D721Med (cell line): ENCODE results near the gene EPHA3.

Experiments
- DNase-seq: peaks from one replicate; pipeline ENCODE4 v3.0.0; 2011; ENCODE audit warnings: low spot score; ENCODE audit not compliant: insufficient read length
- FAIRE-seq: peaks from 2 replicates; lab custom pipeline; 2011; peaks lifted over from hg19 to GRCh38; lab: Jason Lieb, UNC
- CTCF ChIP-seq: IDR thresholded peaks from 2 replicates; pipeline ENCODE4 v1.5.1; 2012; ENCODE audit warnings: mild to moderate bottlenecking, control low read depth; ENCODE audit not compliant: insufficient read depth; ENCODE audit errors: missing control alignments

Gene EPHA3

DNA sequence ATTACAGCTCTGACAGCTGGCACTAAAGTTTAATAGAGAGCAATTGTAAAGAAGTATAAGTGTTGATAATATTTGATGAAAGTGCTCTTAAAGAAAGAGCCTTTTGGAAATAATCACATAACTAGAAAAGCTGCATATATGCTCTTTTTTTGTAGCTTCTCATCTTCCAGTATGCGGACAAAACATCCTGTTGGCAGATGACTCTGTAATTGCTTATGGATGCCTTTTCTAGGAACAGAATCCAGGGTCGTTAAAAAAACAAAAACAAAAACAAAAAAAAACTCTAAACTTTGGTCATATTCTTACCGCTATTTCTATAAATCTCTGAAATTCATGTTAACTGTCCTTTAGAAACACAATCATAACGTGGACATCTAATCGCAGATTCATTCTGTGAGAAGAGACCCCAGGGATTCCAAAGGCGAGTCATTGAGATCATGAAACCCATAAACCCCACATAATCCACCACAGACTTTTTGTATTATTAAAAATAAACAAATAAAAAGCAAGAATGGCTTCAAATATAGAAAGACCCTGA, 109.8 kb downstream of the EPHA3 start:
- FAIRE-seq (no peak), DNase-seq (no peak)
- no peak for TF ChIP-seq CTCF

DNA sequence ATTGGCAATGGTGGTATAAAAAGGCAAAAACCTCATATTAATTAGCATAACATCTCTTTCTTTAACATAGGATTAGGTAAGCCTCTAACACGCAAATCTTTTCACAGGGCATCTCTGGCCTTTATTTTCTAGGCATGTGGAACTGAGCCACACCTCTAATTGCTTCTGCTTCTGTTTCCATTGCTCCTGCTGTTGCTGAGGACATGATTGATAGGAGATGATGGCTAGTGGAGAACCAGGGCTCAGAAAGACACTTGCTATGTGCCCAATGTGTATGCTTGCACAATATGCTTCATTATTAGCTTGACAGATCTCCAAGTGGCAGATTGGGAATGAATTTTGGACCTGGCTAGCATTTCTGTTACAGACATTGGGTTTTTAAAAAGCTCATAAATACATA, 114.5 kb downstream of the EPHA3 start:
- no peak for FAIRE-seq
- no peak for TF ChIP-seq CTCF
- DNase-seq = no peak

- DNase-seq (no peak), FAIRE-seq (no peak)
- no peak for TF ChIP-seq CTCF
Observed at GRCh38 chr3:89223188-89223587, 115.8 kb downstream of the EPHA3 start.

- FAIRE-seq = no peak
- no peak for TF ChIP-seq CTCF
- no peak for DNase-seq
Observed at GRCh38 chr3:89227218-89227617, 119.8 kb downstream of the EPHA3 start.

DNA sequence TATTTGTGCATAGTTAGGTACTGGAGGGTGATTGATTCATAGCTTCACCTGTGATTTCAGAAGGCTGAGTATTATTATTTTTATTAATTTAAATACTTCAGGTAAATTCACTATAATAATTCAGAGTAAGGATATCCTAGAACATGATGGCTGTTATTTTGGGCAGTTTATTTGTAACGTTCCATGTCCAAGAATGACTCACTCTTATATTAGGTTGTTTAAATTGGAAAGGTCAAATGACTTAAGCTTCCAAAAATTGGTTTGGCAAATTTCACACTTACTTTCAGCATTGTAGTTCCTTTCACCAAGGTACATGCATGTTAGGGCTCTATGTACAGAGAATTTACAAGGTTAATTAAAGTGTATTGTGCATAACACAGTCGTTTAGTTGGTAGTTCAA, 120.2 kb downstream of the EPHA3 start:
- DNase-seq (no peak), FAIRE-seq (no peak)
- TF ChIP-seq CTCF = no peak

DNA sequence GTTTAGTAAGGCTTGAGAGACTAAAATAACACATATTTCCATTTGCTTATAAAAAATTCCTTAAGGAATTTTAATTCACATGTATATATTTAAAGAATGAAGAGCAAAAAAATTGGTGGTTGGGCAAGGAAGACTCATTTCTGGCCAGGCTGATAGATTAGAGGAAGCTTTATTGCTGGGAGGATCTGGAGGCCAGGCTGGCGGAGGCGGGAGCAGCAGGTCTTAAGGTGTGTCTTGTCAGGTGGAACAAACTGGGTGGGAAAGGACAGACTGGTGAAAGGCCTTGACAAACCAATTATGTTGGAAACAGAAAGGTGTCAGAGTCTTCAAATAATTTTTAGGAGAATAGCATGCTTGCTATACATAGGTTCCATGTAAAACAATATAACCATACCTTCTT, 124.7 kb downstream of the EPHA3 start:
- FAIRE-seq = no peak
- no peak for DNase-seq
- TF ChIP-seq CTCF = no peak

DNA sequence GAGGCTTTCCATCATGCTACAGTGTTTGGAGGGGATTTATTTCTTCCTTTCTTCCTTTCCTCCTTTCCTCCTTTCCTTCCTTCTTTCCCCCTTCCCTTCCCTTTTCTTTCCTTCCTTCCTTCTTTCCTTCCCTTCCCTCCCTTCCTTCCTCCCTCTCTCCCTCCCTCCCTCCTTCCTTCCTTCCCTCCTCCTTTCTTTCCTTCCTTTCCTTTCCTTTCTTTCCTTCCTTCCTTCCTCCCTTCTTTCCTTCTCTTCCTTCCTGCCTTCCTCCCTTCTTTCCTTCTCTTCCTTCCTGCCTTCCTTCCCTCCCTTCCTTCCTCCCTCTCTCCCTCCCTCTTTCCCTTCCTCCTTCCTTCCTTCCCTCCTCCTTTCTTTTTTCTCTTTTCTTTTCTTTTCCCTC, 127.2 kb downstream of the EPHA3 start:
- no peak for TF ChIP-seq CTCF
- DNase-seq = no peak
- FAIRE-seq = no peak
